HG03064 (cell line): ENCODE results near the gene TOGARAM1.

Source experiments
- ATAC-seq: cut with Tn5 transposase; IDR thresholded peaks from one replicate; pipeline ENCODE4 v1.9.1; 2021; ENCODE audit warnings: low read depth; ENCODE audit not compliant: unreplicated experiment

Gene TOGARAM1

GRCh38 chr14:44961554-44962333 is at the start of gene TOGARAM1, which contains the start of gene KLHL28:
TSS of gene TOGARAM1 (plus strand) at chr14:44962190. CDS start at chr14:44962422, 232 bp downstream.
TSS of gene KLHL28 (minus strand) at chr14:44961947. CDS start at chr14:44945928, 16,019 bp downstream.
- peak; percentile 92 for ATAC-seq

- no peak for ATAC-seq
Observed at GRCh38 chr14:44914849-44915248, 47.1 kb upstream of the TOGARAM1 start.

- ATAC-seq = no peak
Observed at GRCh38 chr14:44928793-44929192, 33.2 kb upstream of the TOGARAM1 start.

- ATAC-seq = no peak
Observed at GRCh38 chr14:44935155-44935554, 26.8 kb upstream of the TOGARAM1 start.

GRCh38 chr14:44937547-44937946 is 24.4 kb upstream of the TOGARAM1 start:
- no peak for ATAC-seq

GRCh38 chr14:44940211-44940610 is 21.8 kb upstream of the TOGARAM1 start:
- ATAC-seq = no peak

- no peak for ATAC-seq
Observed at GRCh38 chr14:44940944-44941343, 21.0 kb upstream of the TOGARAM1 start.

- ATAC-seq = no peak
Observed at GRCh38 chr14:44941591-44941990, 20.4 kb upstream of the TOGARAM1 start.

- ATAC-seq = no peak
Observed at GRCh38 chr14:44942436-44942835, 19.6 kb upstream of the TOGARAM1 start.

GRCh38 chr14:44944107-44944506 is 17.9 kb upstream of the TOGARAM1 start:
- no peak for ATAC-seq

GRCh38 chr14:44945264-44945663 is 16.7 kb upstream of the TOGARAM1 start:
- ATAC-seq = no peak

GRCh38 chr14:44951051-44951450 is 10.9 kb upstream of the TOGARAM1 start:
- ATAC-seq = no peak

- no peak for ATAC-seq
Observed at GRCh38 chr14:44952391-44953110, 9.4 kb upstream of the TOGARAM1 start.

- ATAC-seq = no peak
Observed at GRCh38 chr14:44954750-44955149, 7.2 kb upstream of the TOGARAM1 start.

GRCh38 chr14:44955528-44955927 is 6.5 kb upstream of the TOGARAM1 start:
- ATAC-seq = no peak

GRCh38 chr14:44956866-44957265 is 5.1 kb upstream of the TOGARAM1 start:
- ATAC-seq = no peak

- ATAC-seq = no peak
Observed at GRCh38 chr14:44959538-44959937, 2.5 kb upstream of the TOGARAM1 start.

GRCh38 chr14:44960146-44960545 is 1.8 kb upstream of the TOGARAM1 start:
- ATAC-seq = no peak

GRCh38 chr14:44960646-44961045 is 1.3 kb upstream of the TOGARAM1 start:
- no peak for ATAC-seq

- ATAC-seq = peak; percentile 21
Observed at GRCh38 chr14:44961151-44961553, 838 bp upstream of the TOGARAM1 start.

GRCh38 chr14:44962334-44963043 is 499 bp downstream of the TOGARAM1 start:
- peak; percentile 19 for ATAC-seq
